AG04449 (cell line): ENCODE measurements around the gene NAV2.

Experiments
- CTCF ChIA-PET: fragments of 350-600 bp; formaldehyde crosslinking; extraction: SDS; loops from one replicate; lab custom pipeline; 2021; ENCODE audit warnings: antibody characterized with exemption; lab: Yijun Ruan, JAX
- POLR2A ChIA-PET: fragments of 400-600, 350-600 bp; formaldehyde crosslinking; extraction: SDS; loops from one replicate; lab custom pipeline; 2020; ENCODE audit warnings: antibody characterized with exemption, inconsistent platforms; lab: Yijun Ruan, JAX
- DNase-seq: peaks from one replicate; pipeline ENCODE4 v3.0.0-alpha.2; 2010; ENCODE audit warnings: low read depth, low spot score
- H3K4me3 ChIP-seq: 2 replicates; pipeline ENCODE4 v1.5.1; 2011; ENCODE audit warnings: low read depth, mild to moderate bottlenecking, control low read depth, low read length
- TF ChIP-seq, protein P1 (sequence below): IDR thresholded peaks from one replicate; pipeline ENCODE4 v1.5.1; 2011; ENCODE audit warnings: mild to moderate bottlenecking, moderate library complexity, low read length, control low read depth, inconsistent platforms; ENCODE audit not compliant: insufficient read depth; ENCODE audit errors: missing control alignments

The NAV2 gene

DNA sequence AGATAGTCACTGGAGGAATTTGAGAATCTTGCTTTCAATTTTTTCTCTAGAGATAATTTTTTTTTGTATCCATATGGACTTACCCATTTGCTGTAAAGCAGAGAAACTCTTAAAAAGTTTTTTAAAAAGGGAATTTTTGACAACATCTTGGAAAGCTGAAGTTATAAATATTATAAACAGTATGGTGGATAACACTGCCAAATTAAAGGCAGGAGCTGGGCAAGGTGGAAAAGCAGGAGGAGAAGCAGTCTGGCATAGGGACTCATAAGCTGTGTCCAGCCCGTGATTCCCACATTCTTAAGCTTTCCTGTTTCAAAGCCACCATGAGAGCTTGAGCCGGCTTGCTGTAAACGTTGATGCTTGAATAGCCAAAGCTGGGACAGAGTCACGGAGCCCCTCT is 149.5 kb downstream of the NAV2 start:
- no peak for DNase-seq
- TF ChIP-seq, protein P1, sequence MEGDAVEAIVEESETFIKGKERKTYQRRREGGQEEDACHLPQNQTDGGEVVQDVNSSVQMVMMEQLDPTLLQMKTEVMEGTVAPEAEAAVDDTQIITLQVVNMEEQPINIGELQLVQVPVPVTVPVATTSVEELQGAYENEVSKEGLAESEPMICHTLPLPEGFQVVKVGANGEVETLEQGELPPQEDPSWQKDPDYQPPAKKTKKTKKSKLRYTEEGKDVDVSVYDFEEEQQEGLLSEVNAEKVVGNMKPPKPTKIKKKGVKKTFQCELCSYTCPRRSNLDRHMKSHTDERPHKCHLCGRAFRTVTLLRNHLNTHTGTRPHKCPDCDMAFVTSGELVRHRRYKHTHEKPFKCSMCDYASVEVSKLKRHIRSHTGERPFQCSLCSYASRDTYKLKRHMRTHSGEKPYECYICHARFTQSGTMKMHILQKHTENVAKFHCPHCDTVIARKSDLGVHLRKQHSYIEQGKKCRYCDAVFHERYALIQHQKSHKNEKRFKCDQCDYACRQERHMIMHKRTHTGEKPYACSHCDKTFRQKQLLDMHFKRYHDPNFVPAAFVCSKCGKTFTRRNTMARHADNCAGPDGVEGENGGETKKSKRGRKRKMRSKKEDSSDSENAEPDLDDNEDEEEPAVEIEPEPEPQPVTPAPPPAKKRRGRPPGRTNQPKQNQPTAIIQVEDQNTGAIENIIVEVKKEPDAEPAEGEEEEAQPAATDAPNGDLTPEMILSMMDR: no peak
- ChIA-PET POLR2A (no interaction called here), CTCF (interaction anchor here (1.1 to 1.8 kb wide), 2 partner anchors 30 to 42 kb away, joined by 3 to 6 read pairs; no protein-coding TSS in a partner anchor)
- no peak overlapping the region for H3K4me3 ChIP-seq

DNA sequence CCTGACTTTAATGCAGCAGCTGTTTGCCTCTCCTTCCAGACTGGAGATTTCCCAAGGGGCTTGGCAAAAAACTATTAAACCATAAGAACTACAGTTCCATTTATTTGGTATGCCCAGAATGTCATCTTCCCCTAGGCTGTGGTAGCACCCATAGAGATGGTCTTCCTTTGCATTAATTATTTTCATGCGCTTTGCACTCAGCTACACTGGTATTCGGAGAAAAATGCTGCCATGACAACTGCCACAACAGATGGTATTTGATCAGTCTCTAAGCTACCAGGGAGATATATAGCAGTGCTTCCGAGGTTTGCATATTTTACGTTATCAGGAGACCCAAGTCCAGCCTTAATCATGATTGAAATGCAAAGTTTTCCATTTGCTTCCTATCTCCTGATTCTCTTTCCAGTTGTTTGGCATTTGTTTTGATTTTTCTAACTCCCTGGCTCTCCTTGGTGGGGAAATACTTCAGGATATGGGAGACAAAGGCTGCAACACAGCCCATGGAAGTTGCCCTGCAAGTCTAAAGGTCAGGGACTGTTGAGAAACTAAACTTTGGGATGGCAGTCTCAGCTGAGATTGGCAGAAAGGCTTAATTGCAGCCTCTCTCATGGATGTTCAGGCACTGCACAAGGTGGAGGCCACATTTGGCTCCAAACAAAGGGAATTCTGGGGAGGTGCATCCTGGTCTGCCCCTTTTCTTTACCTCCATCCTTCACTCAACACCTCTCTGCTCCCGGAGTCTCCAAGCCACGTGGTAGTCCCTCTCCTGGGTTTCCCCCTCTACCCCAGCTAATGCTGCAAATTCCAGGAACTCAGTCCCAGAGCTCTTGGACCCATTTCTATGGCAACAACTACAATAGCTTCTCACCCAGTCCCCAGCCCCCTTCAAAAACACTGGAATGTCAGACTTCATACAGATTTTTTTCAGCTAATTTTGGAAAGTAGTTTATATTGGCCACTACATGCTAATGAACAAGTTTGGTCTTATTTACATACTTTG is 151.8 kb downstream of the NAV2 start:
- ChIA-PET CTCF (interaction anchor here (1.3 kb wide), 1 partner anchor 40 kb away, joined by 3 read pairs; no protein-coding TSS in a partner anchor), POLR2A (no interaction called here)
- no peak for DNase-seq
- H3K4me3 ChIP-seq: no peak overlapping the region
- TF ChIP-seq, protein P1: no peak

GRCh38 chr11:19866037-19866436 is 153.4 kb downstream of the NAV2 start:
- H3K4me3 ChIP-seq: no peak overlapping the region
- TF ChIP-seq, protein P1: no peak
- DNase-seq: no peak
- ChIA-PET POLR2A (no interaction called here), CTCF (interaction anchor here (4.1 kb wide), 1 partner anchor 11 kb away, joined by 12 read pairs; no protein-coding TSS in a partner anchor)

DNA sequence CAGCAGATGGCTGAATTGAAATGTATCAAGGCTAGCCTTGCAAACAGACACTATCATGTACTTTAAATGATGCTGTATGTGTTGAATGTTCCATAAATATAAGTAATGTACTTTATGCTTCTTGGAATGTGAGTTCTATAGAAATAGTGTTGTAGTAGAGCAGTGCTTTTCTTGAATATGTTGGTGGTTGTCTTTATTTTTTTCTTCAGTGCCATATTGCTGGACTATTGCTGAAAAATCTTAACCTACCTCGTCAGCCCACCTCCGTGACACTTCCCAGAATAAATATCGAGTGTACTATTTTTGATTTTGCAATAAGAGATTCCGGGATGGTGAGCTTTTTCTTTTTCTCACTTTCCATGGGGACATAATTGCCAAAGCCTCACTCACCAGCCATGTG is 153.9 kb downstream of the NAV2 start:
- no peak overlapping the region for H3K4me3 ChIP-seq
- TF ChIP-seq, protein P1: no peak
- ChIA-PET CTCF (interaction anchor here (4.1 kb wide), 1 partner anchor 11 kb away, joined by 12 read pairs; no protein-coding TSS in a partner anchor), POLR2A (no interaction called here)
- DNase-seq: no peak

GRCh38 chr11:19867064-19867463 is 154.4 kb downstream of the NAV2 start:
- POLR2A ChIA-PET: no interaction called here
- TF ChIP-seq, protein P1: no peak
- no peak for DNase-seq
- CTCF ChIA-PET: interaction anchor here (4.1 kb wide), 1 partner anchor 10 kb away, joined by 12 read pairs; no protein-coding TSS in a partner anchor
- no peak overlapping the region for H3K4me3 ChIP-seq

- peak; percentile 59 for DNase-seq
- TF ChIP-seq, protein P1: no peak
- H3K4me3 ChIP-seq: no peak overlapping the region
- POLR2A ChIA-PET: no interaction called here
- CTCF ChIA-PET: interaction anchor here (0.9 to 4.1 kb wide), 2 partner anchors 9 to 126 kb away, joined by 3 to 12 read pairs; no protein-coding TSS in a partner anchor
Measured at GRCh38 chr11:19868281-19868821, 155.7 kb downstream of the NAV2 start.
